HG03378 (cell line): ENCODE data around the gene TRAF4.
"Not testable (repeated sequence)": the region's sequence is repeated elsewhere in the genome, so short reads cannot be mapped to it uniquely, and the experiment has no call there.

Source experiments
- ATAC-seq: cut with Tn5 transposase; IDR thresholded peaks from one replicate; pipeline ENCODE4 v1.9.1; 2021; ENCODE audit warnings: mild to moderate bottlenecking, moderate library complexity; ENCODE audit not compliant: unreplicated experiment

The TRAF4 gene

DNA sequence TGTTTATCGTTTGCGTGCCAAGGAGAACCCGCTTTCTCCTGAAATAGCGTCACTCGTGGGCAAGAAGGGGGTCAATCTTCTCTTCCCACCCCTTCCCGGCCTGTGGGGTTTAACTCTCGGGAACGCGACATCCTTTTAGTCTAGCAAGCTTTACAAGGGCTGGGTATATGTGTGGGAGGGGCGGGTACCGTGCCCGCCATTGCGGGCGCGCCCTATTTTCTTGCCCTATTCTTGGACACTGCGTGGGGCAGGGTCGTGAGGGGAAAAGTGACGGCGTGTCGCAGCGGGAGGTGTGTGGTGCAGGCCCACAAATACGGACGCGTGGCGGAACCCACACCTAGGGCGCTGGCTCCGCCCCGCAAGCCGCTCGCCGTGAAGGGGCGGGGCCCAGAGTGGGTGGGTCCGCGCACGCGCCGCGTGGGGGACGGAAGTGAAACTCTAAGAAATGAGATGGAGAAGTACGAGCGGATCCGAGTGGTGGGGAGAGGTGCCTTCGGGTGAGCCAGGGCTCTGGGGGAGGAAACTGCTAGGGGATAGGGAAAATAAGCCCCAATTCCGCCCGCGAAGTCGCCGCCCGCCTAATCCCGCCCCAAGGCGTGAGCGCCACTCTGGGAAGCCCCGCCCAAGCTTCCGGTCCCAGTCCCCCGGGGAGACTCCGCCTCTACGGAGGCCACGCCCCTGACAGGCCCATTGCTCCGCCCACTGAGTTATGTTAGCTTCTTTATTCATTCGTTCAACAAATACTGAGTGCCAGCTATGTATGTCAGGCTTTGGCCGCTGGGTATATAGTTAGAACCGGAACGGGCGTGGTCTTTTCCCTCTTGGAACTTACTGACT is 15.2 kb upstream of the TRAF4 start, which contains the start of gene NEK8:
NEK8 (plus strand) TSS at position 425 of the 837 bp plus-strand sequence; CDS start at position 451, 26 bp downstream.
- ATAC-seq: peak; percentile 34

DNA sequence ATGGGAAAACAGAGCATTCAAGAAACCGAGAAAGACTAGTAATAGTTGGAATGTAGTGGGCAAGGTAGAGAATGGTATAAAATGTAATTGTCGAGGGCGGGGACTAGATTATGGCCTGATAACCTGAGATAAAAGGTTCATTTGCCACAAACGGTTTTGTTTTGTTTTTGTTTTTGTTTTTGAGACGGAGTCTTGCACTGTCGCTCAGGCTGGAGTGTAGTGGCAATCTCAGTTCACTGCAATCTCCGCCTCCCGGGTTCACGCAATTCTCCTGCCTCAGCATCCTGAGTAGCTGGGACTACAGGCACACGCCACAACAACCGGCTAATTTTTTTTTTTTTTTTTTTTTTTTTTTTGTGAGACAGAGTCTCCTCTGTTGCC is 13.9 kb upstream of the TRAF4 start:
- ATAC-seq: no peak

- no peak for ATAC-seq
These were observed 10.5 kb upstream of the TRAF4 start for GRCh38 chr17:28733346-28733745.

DNA sequence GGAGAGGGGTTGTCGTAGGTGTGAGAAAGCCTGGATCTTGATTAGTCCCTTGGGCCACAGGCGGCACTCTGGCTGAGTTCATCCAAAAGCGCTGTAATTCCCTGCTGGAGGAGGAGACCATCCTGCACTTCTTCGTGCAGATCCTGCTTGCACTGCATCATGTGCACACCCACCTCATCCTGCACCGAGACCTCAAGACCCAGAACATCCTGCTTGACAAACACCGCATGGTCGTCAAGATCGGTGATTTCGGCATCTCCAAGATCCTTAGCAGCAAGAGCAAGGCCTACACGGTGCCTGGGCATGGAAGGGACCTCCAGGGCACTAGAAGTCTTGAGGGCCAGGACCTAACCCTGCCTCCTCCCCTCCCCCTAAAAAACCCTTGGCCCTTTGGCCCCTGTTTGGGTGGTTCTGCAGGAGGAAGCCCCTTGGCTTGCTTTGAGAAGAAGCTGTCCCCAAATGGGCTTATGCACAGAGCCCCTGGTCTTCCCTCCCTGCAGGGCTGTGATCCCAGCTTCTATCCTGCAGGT is 9.0 kb upstream of the TRAF4 start:
- no peak for ATAC-seq

GRCh38 chr17:28735242-28735722 is 8.5 kb upstream of the TRAF4 start:
- no peak for ATAC-seq

- not testable (repeated sequence) for ATAC-seq
These were observed 7.7 kb upstream of the TRAF4 start for GRCh38 chr17:28735913-28736769.

DNA sequence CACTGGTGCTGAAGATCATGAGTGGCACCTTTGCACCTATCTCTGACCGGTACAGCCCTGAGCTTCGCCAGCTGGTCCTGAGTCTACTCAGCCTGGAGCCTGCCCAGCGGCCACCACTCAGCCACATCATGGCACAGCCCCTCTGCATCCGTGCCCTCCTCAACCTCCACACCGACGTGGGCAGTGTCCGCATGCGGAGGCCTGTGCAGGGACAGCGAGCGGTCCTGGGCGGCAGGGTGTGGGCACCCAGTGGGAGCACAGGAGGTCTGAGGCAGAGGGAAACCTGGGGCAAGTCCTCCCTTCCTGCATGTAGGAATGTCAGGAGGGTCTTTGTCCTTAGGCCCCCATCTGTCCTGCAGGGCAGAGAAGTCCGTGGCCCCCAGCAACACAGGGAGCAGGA is 6.5 kb upstream of the TRAF4 start:
- ATAC-seq: no peak

DNA sequence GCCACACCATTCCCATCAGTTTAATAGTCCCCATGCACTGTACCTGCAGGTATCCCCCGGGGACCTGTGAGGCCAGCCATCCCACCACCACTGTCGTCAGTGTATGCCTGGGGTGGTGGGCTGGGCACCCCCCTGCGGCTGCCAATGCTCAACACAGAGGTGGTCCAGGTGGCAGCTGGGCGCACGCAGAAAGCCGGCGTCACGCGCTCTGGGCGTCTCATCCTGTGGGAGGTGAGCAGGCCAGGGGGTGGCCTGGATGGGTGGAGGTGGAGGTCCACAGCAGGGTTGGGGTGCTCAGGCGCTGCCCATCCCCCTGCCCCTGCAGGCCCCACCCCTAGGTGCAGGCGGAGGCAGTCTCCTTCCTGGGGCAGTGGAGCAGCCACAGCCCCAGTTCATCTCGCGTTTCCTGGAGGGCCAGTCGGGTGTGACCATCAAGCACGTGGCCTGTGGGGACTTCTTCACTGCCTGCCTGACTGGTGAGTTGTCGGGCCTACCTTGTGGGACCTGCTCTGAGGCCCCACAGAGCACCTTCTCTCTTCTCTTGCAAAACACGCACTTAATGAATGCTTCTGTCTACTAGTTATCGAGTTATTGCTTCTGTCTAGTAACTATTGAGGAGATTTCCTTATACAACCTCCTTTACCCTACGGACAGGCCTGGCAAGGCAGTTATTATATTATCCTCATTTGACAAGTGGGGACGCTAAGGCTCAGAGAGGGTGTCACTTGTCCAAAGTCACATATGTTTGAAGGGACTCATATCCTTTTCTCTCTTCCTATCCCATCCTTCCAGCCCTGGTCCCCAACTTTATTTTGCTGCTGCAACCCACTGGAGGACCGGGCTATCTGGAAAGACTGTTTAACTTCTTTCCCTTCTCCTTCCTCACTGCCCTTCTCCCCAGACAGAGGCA is 5.8 kb upstream of the TRAF4 start:
- ATAC-seq: no peak

GRCh38 chr17:28738680-28739384 is 5.0 kb upstream of the TRAF4 start:
- ATAC-seq: no peak

DNA sequence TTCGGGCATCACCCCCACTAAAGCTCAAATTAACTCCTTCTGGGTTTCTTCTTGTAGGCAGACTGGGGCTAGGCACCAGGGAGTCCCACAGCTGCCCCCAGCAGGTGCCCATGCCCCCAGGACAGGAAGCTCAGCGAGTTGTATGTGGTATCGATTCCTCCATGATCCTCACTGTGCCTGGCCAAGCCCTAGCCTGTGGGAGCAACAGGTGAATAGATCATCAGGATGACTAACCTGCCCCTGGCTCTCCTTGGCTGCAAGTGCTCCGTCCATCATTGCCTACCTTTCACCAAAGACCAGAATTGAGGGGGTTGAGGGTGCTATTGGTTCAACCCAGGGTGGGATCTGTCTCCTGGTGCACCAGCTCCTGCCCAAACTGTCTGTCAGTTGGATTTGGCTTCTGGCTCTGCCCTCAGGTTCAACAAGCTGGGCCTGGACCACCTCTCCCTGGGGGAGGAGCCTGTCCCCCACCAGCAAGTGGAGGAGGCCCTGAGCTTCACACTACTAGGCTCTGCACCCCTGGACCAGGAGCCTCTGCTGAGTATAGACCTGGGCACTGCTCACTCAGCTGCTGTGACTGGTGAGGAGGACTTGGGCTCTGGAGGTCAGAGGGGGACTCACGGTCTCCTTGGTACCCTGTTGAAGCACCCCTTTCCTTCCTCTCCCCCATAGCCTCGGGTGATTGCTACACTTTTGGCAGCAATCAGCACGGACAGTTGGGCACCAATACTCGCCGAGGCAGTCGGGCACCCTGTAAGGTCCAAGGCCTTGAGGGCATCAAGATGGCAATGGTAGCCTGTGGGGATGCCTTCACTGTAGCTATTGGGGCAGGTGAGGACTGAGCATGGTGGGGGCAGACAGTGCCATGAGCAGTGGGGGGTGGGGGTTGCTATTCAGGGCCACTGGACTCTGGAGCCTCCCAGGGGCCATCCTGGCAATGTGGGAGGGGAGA is 3.1 kb upstream of the TRAF4 start:
- no peak for ATAC-seq

DNA sequence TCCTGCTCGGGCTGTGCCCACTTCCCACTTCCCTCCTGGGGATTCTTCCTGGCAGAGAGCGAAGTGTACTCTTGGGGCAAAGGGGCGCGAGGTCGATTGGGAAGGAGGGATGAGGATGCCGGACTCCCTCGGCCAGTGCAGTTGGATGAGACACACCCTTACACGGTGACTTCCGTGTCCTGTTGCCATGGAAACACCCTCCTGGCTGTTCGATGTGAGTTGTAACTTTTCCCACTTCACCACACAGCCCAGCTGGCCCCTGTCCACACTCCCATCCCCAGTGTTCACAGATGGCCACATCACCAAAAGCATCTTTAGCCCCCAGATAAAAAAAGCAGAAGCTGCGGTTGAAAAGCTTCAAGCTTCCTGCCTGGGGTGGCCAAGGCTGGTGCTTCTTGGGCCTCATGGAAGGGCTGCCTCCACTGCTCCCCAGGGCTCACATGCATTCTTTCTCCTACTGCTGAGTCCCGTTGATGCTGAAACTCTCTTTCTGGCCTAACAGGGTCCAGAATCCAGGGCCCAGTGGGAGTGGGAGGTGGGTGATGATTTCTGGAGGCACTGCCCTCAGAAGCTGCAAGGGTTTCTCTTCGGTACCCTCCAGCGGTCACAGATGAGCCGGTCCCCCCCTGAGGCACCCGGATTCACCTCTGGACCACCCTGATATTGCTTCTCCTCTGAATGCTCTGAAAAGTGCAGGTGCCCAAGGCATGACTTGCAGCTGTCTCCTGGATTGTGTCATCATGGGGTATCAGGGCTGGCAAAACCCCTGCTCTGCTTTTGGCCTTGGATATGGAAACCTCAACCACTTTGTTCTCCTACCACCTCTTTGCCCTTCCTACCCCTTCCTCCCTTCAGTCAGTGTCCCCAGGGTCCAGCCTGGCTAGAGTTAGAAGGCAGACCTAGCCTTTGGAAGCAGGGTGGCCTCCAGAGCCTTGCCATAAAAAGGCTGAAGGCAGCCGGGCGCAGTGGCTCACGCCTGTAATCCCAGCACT is 2.2 kb upstream of the TRAF4 start:
- no peak for ATAC-seq

GRCh38 chr17:28744104-28744971 is 527 bp downstream of the TRAF4 start:
- ATAC-seq: no peak

DNA sequence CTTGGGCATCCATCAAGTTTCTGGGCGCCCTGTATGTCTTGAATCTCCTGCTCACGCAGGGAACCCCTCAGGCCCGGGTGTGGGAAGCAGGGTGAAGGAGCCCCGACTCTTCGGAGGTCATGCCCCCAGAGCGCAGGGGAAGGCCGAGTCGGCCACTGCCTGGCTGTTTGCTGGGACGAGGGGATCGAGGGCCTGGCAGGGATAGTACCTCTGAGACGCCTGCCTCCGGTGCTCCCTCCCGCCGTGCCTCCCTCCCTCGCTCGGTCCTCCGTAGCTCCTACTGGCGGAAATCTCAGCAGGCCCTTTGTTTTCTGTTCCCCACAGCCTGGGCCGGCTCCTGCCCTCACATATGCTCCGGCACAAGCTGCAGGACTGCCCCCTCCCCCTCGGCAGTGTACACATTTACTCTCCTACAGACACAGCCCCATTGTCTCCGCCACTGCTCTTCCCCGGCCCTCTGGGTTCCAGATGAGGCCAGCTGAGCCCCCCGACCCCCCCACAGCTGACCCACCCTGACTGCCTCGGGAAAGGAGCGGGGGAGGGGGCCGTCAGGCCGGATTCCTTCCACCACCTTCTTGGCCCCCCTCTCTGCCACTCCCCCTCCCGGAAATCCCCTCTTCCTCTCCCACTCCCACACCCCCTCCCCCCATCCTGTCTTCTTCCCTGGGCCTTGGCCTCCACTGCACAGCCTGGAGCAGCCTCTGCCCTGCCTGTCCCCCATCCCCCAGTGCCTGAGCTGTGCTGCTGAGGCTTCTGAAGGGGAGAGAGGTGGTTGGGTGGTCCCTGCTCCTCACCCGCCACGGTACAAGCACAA is 1.4 kb downstream of the TRAF4 start:
- no peak for ATAC-seq

DNA sequence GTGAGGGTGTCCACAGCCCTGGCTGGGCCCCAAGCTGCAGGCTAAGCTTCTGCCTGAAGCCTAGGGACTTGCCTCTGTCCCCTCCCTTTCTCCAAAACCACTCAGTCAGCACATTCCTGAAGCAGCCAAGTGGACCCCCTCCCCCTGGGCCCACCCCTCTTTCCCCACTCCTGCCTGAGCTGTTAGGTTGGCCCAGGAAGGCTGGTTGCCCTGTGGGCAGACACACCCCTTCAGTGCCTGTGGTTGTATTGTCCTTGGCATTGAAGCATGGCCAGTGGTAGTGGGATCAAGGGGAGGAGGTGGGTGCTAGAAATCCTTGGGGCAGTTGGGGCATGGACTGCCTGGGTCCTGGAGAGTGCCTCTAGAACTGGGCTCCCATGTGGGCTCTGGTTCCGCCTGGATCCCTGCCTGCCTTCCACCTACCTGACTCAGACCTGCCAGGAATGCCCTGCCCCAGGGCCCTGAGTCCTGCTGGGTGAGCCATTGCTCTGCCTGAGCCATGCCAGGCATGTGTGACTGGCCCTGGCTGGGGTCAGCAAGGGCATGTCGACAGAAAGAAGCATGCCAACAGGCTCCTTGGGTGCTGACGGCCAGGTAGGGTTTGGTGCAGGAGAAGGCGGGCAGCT is 2.1 kb downstream of the TRAF4 start:
- ATAC-seq: no peak

GRCh38 chr17:28746611-28747050 is 2.8 kb downstream of the TRAF4 start:
- no peak for ATAC-seq
